ENCODE results near the gene GPR160.
"Not testable (repeated sequence)": the region's sequence is repeated elsewhere in the genome, so short reads cannot be mapped to it uniquely, and the experiment has no call there.

The GPR160 gene

DNA sequence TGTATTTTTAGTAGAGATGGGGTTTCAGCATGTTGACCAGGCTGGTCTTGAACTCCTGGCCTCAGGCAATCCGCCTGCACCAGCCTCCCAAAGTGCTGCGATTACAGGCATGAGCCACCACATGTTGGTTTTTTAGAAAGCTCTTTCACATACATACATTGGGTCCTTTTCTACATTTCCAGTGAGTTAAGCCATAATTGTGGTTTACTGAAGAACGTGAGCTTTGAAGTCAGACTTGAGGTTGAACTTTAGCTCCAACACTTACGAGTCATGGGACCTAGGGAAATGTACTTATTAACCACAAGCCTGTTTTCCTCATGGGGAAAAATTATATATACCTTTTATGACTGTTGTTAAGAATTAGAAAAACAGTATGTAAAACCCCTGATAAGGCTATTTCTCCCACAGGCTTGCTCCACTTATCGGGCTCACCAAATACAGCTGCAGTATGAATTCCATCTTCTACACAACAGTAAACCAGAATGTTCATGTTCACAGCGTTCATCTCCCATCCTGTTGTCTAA, 39.0 kb downstream of the GPR160 start:
- no peak for DNase-seq

DNA sequence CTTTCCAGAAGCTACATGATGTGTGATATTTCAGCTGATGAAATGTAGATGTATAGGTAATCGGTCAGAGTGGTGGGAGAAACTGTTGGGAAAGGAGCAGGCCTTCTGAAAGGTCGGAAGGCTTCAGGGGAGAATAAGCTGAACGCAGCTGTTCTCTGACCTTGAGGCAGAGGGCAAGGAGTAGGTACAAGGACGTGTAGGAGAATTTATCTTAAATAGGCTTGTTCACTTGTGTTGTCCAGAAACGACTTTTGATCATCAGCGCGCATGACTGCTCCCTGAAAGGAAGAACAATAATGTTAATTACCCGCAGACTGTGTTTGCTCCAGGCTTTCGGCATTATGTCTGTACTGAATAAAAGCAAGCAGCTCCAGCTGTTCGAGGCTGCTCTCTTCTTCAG, 39.6 kb downstream of the GPR160 start:
- no peak for DNase-seq

DNA sequence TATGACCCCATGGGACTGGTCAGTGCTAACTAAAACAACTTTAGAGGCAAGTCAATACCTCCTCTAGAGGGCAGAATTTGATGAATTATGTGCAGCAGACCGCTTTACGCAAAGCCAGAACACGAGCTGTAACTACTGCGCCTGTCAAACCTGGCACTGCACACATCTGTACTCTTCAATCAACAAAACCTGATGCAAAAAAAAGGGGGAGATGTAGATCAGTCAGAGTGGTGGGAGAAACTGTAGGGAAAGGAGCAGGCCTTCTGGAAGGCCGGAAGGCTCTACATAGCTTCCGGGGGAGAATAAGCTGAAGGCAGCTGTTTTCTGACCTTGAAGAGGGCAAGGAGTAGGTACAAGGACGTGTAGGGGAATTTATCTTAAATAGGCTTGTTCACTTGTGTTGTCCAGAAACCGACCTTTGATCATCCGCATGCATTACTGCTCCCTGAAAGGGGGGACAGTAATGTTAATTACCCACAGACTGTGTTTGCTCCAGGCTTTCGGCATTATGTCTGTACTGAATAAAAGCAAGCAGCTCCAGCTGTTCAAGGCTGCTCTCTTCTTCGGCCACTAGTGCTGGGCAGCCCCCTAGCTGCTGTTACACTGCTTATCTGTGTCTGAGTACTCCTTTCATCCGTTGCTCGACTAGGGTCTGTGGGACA, 41.0 kb downstream of the GPR160 start:
- DNase-seq: no peak

DNA sequence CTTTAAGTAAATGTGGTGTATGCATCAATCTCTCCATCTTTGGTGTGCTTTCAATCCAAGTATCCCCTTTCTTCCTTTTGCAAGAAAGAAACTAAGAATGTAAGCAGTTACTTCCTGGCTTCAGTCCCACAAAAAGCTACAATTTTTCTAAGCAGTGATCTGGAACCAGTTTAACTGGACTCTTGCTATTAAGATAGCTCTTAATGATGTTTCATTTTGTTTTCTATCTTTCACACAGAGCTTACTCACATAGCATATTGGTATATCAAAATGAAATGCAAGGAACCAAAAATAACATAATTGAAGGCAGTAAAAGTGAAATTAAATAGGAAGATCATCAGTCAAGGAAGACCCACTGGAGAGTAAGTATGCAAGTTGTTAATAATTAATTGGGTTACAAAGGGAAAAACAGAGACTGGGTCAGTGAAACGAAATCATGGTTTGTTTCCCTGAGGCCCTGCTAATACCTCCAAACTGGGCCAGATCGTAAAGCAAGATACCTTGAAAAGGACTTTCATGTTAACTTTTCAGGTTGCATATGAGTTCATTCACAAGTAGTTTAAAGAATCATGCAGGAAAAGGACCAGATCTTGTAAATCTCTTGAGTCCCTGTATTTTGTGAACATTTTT, 41.9 kb downstream of the GPR160 start:
- no peak for DNase-seq

DNA sequence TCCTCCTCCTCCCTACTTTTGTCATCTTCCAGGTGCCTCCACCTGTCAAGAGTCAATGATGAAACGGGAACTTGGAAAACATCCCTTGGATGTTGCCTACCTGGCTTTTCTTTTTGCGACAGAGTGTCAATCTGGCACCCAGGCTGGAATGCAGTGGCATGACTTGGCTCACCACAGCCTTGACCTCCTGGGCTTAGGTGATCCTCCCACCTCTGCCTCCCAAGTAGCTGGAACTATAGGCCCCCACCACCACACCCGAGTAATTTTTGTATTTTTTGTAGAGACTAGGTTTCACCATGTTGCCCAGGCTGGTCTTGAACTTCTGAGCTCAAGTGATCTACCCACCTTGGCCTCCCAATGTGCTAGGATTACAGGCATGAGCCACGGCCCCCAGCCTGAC, 42.8 kb downstream of the GPR160 start:
- no peak for DNase-seq

DNA sequence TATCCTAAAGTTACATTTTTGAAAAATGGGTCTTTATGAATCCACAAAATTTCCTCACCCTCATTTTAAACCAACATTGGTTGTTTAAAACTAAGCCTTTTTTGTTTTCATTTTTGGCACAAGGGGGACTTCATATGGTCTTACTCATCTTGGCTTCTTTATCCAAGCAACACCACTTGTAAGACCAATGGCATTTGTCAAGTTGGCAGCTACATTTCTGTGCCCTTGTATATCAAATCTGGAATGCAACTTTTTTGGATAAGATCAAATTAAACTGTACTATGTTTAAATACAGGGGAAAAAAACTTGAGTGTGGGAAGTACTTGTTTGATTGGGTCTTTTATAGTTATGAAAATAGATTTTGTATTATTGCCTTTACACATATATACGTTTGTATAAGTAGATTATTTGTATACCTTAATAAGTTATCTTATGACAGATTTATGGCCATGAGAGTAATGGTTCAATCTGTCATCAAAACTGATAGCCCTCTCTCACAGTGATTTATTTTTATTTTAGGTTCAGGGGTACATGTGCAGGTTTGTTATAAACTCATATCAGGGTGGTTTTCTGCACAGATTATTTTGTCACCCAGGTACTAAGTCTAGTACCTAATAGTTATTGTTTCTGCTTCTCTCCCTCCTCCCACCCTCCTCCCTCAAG, 43.4 kb downstream of the GPR160 start:
- DNase-seq: no peak

DNA sequence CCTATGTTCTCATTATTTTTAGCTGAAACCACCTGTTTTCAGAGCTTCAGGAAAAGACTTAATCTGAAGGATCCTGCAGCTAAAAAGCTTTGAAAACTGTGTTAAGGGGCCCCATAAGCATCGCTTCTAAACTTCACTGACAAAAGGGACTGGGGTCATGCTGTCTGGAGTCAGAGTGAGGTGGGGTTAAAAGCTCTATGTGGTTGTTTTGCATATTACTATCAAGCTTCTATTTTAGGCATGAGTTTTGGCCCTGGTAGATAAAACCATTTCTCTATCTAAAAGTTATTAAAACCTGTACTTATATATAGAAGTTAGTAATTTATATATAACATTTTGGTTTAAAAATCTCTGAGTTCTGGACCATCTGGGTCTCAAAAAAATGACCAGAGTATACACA, 45.5 kb downstream of the GPR160 start:
- no peak for DNase-seq

DNA sequence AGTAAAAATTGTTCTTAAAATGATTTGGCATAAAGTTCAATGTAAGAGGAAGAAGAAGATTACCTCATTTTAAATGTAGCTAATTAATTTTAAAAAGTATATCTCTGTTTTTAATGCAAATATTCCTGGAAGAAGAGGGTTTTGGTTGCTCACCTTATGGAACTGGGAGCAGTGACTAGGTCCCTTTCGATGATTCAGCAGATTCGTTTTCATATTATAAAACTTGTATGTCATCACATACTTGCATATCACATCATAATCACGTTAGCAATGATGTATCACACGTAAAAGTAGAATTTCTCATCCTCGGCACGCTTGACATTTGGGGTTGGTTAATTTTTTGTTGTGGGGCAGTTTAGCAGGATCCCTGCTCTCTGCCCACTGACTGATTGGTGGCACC, 47.6 kb downstream of the GPR160 start:
- no peak for DNase-seq

DNA sequence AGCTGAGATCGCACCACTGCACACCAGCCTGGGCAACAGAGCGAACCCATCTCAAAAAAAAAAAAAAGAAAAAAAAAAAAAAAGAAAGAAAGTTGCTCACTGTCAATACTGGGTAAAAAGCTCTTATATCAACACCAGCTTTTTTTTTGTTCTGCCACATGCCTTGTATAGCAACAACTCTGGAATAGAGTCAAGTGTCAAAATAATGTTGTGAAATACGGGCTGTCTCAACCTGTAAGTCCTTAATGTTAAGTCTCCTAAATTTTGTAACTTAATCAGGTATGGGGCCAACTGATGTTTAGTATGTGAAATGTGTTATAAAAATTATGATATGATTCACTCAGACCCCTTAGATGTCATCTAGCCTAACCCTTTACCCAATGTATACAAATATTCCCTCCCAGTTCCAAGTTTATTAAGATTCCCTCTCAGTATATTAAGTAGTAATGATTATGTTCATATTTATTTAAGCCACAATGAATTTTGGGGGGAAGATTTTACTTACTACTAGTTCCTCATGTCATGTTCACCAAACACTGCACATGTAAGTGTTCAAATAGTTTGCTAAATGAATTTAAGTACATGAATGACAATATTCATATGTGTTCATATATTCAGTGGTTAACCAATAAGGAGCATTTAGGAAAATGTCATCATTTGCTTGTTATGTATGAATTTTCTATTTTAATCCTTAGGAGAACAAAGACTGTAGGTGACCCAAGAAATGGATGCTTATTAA, 52.2 kb downstream of the GPR160 start:
- no peak for DNase-seq

DNA sequence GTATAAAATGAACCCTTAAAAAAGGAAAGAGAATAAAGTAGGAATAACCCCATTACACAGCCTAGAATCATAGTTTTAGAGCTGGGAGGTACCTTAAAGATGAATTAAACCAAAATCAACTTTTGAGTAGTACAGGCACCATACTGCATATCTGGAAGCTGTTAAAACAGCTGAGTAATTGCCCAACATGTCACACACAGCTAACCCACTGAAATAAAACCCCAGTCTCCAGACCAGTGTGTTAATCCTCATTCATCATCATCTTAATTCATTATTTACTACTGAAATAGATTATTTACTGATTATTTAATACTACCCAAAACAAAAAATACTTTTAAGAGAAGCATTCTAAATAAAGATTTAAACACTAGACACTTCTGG, 52.8 kb downstream of the GPR160 start:
- no peak for DNase-seq

DNA sequence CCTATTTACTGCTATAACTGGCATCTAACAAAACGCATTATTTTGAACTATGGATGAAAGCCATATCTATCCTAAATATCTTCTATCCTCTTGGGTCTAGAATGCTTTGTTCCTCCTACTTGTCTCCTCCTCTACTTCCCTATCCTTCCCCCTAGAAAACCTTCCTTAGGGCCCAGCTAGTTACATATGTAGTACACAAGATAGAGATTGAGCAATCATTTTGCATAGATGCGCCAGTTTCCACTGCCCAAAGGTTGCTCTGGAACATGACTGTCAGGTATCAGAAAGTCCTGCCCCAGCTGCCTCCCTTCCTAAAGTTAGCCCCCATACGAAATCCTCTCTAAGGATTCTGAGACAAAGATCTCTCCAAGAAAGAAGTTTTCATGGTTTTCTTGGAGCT, 55.1 kb downstream of the GPR160 start:
- no peak for DNase-seq

DNA sequence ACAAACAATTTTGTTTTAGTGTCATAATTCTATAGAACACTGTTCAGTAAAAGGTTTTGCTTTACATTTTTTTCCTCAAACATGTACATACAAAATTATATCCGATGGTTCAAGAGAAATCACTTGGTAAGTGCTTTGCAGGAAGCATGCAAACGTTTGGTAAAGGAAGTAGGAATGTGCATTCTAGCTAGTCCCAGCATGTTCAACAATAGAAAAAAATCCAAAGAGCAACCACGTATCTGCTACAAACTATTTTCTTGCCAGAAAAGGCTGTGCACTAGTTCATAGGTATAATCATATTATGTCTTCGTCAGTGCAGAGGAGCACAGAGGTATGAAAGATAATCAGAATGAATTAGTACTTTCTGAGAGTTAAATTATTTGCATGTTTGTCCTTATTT, 58.0 kb downstream of the GPR160 start:
- no peak for DNase-seq

DNA sequence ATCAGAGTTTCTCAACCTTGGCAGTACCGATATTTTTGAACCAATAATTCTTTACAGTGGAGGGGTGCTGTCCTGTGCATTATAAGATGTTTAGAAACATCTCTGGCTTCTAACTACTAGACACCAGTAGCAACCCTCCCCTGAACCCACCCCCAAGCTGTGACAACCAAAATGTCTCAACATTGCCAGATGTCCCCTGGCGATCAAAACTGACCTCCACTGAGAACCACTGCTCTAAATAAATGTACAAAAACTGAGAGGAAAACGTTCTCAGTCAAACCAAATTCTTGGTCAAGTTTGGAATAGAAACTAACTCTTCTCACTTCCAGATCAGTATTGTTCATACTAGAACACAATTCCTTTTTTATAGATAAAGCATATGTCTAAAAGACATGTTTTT, 58.5 kb downstream of the GPR160 start:
- DNase-seq: no peak

DNA sequence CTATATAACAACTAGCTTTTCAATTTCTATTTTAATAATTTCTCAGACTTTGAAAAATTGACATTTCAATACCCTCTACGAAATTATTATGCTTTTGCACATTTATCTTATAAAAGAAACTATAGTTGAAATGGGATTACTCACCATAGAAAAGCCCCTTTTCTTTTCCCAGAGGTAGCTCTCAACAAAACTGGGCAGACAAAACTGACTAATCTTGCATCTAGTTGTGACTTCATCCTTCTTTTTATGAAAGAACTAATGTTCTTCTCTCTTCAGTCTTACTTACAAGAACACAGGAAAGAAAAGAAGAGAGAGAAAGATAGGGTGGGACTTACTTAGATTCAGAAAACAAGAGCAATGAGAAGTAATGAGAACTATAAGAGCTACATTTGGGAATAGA, 61.0 kb downstream of the GPR160 start:
- DNase-seq: no peak

DNA sequence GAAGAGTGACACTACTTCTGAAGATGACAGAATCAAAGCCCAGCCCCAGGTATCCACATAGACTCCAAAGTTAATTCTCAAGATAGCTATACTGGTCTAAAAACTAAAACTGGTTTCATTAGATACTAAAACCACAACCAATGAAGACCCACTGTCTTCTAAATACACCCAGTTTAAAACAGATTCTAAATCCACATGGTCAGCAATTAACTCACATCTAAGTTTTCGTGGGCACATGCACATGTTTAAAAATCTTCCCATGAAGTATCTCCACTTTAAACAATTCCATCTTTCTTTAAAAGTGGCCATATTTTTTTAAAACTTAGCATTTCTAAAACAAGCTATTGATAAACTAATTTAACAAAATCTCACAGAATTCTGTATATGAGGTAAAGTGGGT, 63.1 kb downstream of the GPR160 start:
- DNase-seq: no peak

DNA sequence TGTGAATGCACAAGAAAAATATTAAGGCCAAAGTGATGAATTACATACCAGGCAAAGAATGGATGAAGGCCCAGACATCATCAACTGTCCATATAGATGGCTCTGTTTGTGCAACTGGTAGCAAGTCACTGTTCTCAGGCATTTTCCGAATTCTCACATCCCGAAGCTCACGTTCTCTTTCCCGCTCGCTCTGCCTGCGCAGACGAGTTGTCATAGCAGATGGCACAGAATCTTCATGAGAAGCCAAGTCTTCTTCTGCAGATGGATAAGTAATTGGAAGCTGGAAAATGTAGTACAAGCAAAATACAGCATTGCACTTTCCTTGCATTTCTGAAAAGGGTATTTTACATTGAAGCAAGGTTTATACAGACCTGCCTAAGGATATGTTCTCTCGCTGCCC, 64.6 kb downstream of the GPR160 start:
- DNase-seq: no peak

DNA sequence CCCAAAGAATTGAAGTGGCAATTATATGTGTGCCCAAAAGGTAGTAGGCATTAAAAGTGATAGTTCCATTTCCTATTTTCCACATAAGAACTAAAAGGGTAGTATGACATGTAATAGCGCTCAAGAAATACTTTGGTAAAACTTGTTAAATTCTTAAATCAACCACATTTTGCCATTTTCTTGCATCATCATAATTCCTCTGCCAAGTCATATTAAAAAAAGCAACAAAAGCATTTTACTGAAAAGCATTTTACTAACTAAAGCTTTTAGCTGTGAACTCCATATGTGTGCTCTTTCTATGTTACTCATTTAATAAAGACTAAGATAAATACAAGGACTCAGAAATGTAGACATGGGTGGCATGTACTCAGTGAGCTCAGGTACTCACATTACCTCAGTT, 70.1 kb downstream of the GPR160 start:
- no peak for DNase-seq

DNA sequence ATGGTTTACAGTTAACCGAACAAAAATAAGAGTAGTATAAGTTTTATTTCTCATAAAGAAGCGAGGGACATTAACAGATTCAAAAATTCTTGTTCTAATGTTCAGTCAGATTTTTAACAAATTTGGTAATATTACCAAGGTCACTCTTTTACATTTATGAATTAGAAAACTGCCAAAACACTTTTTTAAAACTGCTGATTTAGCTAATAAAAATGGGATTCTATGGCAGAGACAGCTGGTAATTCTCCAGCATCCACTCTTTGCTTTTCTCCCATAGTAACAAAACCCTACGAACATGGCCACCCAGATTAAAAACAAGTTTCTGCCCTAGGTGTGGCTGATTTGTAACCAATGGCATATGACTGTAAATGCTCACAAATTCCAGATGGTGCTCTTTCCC, 71.2 kb downstream of the GPR160 start:
- no peak for DNase-seq

DNA sequence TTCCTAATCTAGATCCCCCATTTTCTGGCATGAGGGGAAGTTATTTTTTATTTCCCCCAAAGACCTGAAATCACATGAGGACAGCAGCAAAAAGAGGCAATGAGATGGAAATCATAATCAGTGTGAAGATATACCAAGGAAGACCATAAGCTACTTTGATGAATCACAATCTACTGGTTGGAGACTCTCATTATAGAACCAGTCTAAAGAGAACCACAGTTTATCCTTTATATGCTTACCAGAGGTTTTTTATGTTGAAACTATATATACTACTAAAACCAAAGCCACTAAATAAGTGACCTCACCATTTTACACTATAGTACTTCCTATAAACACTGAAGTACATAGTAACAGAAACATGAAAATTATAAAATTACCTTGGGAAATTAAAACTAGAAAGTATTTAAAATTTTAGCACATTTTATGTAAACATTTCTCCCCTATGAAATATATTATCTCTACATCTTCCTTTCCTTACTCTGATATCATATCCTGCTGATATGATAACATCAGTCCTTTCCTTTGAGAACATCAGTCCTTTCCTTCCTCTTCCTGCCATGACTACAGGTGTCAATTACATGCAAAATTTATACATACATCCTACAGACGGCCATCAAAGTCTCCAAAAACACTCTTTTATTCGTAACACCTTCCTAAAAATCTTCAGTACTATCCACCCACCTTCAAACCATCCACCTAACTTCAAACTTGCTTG, 71.9 kb downstream of the GPR160 start:
- no peak for DNase-seq

DNA sequence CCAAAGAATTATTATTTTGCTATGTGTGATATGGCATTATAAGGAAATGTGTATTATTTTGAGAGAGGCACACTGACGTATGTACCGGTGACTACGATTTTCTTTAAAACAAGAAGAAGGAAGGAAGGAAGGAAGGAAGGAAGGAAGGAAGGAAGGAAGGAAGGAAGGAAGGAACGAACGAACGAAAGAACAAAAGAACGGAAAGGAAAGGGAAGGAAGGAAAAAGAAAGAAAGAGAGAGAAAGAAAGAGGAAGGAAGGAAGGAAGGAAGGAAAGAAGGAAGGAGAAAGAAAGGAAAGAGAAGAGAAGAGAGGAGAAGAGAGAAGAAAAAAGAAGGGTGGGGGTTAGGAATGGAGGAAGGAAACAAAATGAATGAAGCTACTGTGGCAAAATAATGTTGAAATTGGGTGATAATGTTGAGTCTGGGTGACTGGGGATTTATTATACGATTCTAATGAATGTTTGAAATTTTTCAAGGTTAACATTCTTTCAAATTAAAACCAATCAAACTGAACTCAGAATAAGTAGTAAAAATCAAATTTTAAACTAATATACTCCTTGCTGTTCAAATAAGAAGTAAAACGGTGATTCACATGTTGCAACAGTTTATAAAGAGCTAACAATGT, 73.5 kb downstream of the GPR160 start:
- no peak for DNase-seq

DNA sequence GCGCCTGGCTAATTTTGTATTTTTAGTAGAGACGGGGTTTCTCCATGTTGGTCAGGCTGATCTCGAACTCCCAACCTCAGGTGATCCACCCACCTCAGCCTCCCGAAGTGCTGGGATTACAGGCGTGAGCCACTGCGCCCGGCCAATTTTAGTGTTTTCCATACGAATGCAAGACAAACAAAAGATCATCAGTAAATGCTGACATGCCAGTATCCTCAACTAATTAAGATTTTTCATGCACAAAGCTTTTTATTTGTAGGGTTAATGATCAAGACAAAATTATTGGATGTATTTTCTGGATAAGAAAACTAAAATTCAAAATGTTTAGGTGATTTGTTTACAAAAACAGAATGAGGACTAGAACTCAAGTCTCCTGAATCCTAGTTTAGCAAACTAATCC, 76.4 kb downstream of the GPR160 start:
- not testable (repeated sequence) for DNase-seq

DNA sequence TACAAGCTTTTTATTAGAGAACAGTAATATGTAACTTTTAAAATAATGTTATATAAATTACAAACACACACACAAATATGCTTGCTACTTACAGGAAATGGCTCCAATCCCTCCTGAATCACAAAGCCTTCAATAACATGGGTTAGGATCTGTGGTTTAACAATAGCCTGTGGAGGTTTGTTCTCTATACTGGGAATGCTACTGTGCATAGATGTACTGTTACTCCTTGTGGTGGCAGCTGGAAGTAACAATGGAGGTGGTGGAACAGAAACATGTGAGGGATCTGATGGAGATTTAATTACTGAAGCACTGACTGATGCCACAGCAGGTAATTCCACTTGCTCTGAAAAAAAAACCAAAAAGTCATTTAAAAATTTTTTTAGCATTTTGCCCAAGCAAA, 79.3 kb downstream of the GPR160 start:
- DNase-seq: no peak

Data from cerebellar nuclear complex (tissue), 1 donor.